Measurements from ENCODE around the gene ABCA2.

Gene ABCA2

GRCh38 chr9:137017071-137017470 is 11.0 kb downstream of the ABCA2 start:
- TF ChIP-seq CTCF (IDR thresholded peaks at IDR 0.05) = no peak

- TF ChIP-seq CTCF (IDR thresholded peaks at IDR 0.05) = no peak
These were observed 11.6 kb downstream of the ABCA2 start for GRCh38 chr9:137016436-137016835.

GRCh38 chr9:137015976-137016375 is 12.1 kb downstream of the ABCA2 start:
- TF ChIP-seq CTCF (IDR thresholded peaks at IDR 0.05) = no peak

GRCh38 chr9:137015540-137015930 is 12.5 kb downstream of the ABCA2 start:
- no peak for TF ChIP-seq CTCF (IDR thresholded peaks at IDR 0.05)

- no peak for TF ChIP-seq CTCF (IDR thresholded peaks at IDR 0.05)
These were observed 13.1 kb downstream of the ABCA2 start for GRCh38 chr9:137014776-137015539.

- no peak for TF ChIP-seq CTCF (IDR thresholded peaks at IDR 0.05)
These were observed 13.9 kb downstream of the ABCA2 start for GRCh38 chr9:137014166-137014565.

- no peak for TF ChIP-seq CTCF (IDR thresholded peaks at IDR 0.05)
These were observed 14.5 kb downstream of the ABCA2 start for GRCh38 chr9:137013571-137013940.
